NCI-H1694 (cell line): Measurements from ENCODE around the gene HABP4.

Experiments
- DNase-seq: peaks from one replicate; lab custom pipeline; 2025; lab: John Stamatoyannopoulos, UW

The HABP4 gene

DNA sequence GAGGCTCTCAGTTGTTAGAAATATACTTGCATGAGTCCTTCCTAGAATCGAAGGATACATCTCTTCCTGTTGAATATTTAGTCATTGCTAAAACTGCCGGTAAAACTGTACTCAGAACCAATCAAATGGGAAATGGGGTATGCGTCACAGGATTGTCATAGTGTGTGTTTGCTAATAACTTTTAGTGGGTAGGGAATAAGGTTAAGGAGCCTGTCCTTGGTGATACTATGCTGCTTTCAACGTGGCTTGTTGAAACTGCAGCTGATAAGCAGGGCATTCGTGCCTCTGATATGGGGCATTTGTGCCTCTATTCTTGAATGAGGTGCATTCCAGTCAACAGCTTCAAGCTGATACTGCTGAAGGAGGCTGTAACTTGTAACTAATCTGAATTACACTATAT is 26.6 kb downstream of the HABP4 start:
- no peak for DNase-seq

DNA sequence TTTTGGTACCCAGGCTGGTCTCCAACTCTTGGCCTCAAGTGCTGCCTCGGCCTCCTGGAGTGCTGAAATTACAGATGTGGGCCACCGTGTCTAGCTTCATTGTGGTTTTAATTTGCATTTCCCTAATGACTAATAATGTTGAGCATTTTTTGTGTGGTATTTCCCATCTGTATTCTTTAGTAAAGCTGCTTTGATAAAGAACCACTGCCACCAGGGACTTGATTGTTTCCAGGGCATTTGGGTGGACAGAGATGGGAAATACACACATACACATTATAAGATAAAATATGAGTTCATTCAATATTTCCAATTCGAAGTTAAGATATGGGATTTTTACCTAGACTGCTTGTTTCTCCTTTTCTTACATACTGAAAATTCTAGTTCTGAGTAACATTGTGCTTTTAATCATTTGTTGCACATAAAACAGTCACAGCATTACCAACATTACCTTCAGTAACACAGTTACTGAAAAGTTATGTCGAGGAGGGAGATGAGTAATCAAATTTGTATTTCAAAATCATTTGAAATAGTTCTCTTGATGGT is 28.9 kb downstream of the HABP4 start:
- no peak for DNase-seq

DNA sequence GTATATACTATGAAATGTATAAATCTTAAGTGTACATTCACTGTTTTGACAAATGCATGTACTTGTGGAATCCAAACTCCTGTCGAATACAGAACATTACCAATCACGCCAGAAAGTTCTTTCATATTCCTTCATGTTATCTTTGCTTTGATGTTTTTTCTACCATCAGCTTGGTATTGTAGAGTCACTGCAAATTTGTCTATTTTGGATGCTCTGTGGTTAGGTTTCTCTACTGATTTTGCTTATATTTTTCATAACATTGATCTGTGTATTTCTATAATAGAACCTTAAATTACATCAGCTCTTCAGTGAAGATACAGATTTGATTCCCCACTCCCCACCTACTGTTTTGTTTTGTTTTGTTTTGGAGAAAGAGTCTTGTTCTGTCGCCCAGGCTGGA is 30.8 kb downstream of the HABP4 start:
- no peak for DNase-seq

DNA sequence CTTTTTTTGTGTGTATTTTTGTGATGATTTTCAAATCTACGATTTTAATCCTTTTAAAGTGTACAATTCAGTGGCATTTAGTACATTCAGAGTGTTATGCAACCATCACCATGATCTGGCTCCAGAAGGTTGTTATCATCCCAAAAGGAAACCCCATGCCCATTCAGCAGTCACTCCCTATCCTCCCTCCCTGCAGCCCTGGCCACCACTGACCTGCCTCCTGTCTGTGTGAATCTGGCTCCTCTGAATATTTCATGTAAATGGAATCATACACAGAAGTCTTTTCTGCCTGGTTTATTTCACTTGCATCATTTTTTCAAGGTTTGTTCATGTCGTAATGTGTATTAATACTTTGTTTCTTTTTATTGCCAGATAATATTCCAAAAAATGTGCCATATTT is 32.5 kb downstream of the HABP4 start:
- DNase-seq = no peak

DNA sequence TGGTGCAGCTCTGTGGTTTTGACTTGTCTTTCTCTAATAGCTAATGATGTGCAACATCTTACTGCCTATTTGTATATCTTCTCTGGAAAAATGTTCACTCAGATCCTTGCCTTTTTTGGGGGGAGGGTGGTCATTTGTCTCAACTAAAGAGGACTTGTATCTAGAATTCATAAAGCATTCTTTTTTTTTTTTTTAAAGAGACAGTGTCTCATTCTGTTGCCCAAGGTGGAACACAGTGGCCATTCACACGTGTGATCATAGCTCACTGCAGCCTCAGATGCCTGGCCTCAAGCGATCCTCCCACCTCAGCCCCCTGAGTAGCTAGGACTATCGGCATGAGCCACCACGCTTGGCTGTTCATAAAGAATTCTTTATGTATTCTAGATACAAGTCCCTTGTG is 33.2 kb downstream of the HABP4 start:
- no peak for DNase-seq

DNA sequence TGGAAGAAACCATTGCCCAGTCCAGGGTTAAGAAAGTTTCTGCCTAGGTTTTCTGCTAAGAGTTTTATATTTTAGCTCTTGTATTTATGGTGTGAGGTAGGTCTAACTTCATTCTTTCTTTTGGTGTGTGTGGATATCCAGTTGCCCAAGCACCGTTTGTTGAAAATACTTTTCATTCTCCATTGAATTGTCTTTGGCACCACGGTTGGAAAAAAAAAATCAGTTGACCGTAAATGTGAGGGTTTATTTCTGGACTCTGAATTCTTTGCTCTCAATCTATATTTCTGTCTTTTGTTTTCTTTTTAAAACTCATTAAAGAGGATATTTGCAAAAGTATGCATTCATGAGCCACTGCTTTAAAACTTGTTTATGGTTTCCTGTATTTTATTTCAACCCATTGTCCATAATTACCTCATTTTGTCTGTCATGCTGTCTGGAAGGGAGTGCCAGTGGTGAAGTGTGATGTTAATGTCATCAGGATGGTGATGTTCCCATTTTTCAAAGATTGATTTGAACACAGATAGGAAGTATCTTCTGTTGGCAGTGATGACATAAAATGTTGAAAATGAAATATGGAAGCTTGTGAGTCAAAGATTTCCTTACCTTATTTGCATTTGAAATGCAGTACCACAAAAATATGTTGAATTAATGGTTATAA is 33.9 kb downstream of the HABP4 start:
- no peak for DNase-seq

DNA sequence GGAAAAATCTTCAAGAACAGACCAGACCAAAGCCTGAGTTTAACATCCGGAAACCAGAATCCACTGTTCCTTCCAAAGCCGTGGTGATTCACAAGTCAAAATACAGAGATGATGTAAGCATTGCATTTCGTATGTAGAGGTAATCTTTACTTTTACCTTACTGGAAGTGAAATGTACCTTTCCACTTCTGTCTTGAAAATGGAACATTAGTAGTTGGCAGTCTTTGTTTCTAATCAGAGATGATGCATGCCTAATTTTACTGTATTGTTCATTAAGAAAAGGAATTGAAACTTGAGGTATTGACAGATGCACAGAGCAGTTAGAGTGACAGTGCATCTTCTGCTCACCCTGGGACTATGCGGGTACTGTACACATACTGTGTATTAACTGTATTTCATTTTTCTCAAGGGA is 34.6 kb downstream of the HABP4 start:
- DNase-seq = no peak

DNA sequence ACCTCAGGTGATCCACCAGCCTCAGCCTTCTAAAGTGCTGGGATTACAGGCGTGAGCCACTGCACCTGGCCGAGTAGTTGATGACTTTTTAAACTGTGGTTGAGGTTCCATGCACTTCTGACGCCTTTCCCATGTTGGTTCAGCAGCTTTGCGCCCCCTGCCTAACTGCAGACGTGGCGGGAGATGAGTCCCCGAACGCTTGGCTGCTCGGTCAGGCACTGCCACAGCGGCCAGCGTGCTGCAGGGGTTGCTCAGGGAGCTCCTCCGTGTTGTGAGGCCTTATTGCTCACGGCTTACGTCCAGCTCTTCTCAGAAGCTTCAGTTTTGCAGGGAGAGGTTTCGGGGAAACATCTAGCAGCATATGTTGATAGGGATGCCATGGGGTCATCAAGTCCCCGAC is 35.3 kb downstream of the HABP4 start:
- no peak for DNase-seq

DNA sequence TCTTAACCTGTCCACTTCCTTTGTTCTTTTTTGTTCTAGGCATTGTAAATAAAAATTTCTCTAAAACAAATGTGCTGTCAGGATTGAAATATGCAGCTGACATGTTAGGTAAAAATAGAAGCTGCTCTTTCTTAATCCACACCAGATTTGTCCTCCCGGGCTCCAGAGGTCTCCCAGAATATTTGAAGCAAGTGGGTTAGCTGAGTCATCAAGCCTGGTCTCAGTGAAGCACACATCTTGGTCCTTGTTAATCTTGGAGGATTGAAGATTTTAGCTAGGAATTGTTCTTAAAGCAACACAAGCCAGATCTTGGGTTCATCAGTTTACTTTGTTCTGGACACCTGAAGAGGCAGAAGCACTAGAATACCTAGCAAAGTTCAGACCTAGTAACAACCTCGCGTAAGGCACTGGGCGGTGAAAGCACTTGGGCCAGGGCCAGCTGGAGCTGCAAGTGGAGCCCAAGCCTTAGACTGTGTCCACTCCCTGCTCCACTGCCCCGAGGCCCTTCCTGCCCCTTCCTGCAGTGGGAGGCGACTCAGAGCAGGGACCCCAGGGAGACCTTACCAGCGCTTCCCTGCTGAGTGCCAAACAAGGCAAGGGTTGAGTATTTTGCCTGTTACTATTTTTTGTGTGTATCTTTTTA is 36.5 kb downstream of the HABP4 start:
- no peak for DNase-seq

DNA sequence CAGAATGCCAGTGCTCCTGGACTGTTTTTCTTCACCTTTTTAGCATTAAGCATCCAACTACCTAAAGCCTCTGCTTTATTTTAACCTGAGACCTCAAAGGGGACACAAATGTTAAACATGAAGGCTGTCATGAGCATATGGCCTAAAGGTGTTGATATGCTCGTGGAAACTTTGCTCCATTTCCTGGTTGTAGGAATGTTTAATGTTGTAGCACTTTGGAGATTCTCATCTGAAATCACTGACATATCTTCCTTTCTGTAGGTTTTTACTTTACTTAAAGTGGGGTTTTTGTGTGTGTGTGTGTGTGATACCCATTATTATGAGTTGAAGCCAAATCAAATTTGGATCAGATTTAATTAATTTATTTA is 37.0 kb downstream of the HABP4 start:
- no peak for DNase-seq

DNA sequence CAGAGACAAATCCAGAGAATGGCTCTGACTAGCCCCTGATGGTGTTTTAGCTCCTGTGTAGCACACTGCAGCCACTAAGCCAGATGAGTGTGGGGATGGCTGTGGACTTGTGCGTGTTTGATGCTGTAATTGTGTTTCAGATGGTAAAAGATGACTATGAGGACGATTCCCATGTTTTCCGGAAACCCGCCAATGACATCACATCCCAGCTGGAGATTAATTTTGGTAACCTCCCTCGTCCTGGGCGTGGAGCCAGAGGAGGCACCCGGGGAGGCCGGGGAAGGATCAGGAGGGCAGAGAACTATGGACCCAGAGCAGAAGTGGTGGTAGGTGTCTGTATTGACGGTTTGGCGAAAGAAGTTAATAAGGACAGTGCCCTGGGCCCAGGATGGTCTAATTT is 38.0 kb downstream of the HABP4 start:
- no peak for DNase-seq

DNA sequence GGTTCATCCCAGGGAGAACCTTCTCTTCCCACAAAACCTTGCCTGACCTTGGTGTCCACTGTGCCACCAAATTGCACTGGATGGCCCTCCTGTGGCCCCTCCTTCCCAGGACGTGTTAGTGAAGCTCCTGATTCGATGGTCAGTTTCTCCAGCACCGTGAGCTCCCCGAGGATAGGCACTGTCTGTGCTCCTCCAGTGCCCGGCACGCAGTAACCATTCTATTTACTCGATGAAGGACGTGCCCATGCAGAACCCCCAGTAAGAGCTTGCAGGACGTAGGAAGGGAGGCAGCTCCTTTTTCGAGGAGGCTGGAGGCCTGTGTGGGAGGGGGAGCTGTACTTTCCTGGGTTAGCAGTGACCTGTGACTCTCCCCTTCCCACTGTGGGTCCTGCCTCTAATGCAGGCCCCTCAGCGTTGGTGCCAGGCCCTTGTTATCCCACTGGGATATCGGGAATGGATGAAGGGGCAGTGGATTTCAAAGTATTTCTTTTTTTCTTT is 39.6 kb downstream of the HABP4 start:
- no peak for DNase-seq

DNA sequence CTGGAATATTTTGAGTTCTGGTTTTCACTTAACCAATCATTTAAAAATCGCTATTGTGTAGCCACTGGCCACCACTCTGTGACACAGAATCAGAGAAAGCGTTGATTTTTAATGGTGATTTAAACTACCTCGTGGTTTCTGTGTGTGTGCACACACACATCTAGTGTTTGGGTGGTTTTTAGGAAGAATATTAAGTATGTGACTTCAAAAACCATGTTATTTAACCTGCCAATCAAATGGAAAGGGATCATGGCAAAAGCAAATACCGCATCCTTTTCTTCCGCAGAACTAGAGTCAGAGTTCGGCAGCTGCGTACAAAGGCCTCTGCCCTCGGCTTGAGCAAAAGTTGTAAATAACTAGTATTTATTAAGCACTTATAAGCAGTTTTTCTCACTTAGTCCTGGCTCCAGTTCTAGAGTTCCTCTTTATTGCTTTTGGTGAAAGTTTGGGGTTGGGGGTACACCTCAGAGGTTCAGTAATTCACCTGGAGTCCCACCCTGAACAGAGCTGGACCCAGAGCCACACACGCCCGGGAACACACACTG is 40.6 kb downstream of the HABP4 start:
- DNase-seq = no peak

DNA sequence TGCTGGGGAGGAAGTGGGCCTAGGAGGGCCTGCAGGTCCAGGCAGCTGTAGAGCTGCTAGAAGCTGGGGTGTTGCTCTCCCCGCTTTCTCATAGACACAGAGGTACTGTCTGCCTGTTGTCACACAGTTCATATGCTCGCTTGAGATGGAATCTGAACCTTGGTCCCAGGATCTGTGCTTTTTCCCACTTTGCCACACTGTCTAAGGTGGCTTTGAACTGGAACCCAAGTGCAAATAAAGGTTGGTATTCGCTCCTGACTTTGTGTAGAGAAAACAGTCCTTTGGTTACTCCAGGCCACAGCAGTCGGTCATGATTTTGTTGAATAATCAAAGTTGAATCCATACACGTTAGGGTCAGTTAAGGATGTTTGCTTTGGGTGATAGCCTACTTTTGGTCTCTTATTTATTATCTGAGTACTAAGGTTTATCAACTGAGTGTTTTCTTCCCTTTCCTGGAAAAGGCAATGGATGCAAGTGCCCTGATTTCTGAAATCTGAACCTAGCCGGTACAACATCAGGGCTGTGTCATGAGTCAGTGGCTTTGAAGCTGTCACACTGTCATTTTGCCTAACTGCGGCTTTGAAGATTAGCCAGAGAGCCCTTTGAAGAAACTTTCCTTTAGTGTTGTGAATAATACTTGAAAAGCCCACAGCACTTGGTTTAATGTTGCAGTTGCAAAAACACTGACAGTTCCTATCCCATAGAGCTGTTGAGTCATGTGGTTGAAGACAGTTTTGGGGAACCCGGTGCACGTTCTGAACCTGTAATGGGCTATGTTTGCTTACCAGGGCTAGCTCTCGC is 41.3 kb downstream of the HABP4 start:
- DNase-seq = no peak

DNA sequence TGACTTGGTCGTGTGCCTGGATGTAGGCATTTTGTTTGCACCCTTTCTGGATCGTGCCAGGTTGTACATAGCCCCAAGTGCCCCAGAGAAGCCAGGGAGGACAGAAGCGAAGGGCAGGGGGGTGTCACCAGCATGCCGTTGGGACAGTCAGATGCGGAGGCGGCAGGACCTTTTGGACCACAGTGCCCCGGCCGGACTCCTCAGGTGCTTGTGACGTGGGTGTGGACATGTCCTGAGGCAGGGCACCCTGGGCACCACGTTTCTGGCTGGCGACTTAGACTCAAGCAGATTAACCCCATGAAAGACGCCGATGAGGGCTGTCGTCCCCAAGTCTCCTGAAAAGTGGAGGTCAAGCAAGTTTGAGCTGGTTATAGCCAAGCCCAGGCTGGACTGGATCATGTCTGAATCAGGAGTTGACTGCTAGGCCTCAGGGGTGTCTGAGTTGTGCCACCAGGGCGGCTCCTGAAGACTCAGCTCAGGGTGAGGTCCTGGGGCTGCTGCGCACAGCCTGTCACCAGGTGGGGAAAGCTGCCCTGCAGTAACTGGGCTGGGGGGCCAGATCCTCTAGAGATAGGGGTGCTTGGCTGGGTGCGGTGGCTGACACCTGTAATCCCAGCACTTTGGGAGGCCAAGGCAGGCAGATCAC is 42.0 kb downstream of the HABP4 start:
- no peak for DNase-seq

DNA sequence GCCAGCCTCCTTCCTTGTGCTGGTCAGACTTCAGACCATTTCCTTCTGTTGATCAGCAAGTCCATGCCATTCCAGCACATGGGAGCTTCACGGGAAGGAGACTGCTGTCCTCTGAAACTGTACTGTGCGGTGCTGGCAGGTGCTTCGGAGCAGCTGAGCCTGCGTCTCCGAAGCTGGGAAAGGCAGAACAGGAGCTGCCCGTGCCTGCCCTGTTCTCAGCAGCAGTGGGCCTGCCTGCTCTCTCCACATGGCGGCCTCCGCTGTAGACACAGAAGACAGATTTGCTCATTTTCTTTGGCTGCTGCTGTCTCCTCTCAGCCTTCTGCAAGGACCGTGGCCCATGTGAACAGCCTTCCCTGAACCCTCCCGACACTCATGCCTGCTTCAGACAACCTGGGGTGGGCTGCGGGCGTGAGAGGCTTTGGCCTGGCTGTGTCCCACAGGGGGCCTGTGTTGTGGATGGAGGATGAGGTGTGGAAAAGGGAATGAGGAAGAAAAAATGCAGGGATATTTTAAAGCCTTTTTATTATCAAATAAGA is 43.1 kb downstream of the HABP4 start:
- no peak for DNase-seq

DNA sequence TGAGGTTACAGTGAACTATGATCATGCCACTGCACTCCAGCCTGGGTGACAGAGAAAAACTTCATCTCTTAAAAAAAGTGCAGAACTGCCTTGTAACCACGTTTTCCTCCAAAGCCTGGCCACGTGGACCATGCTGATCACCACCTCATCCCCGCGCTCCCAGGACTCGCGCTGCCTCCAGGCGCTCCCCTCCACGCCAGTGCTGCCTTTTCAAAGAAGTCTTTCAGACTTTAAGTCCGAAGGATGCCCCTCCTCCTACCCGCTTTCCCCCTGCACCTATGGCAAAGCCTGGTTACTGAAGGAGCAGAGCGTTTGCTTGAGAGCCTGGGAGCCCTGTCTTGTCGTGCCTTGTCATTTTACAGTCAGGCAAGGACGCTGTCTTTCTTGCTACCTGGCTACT is 43.8 kb downstream of the HABP4 start:
- no peak for DNase-seq

DNA sequence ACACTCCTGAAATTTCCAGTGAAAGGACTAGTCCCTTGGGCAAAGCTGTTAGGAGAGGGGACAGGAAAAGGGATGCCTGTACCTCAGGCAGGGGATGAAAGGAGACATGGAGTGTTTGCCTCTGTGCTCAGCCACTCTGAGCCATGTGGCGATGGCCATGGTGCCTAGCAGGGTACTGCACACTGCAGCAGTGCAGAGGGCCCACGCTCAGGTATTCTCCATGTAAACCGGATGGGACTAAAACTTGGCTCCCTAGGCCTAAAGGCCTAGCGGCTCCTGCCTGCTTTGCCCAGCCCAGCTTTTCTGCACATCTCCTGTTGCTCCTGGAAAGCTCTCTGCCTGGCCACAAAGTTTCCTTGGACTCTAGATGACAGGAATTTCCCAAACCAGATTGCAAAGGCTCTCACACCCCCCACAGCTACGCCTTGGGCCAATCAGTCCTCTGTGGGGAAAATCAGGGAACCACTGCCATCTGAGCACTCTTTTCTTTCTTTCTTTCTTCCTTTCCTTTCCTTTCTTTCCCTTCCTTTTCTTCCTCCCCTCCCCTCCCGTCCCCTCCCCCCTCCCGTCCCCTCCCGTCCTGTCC is 44.3 kb downstream of the HABP4 start:
- no peak for DNase-seq

DNA sequence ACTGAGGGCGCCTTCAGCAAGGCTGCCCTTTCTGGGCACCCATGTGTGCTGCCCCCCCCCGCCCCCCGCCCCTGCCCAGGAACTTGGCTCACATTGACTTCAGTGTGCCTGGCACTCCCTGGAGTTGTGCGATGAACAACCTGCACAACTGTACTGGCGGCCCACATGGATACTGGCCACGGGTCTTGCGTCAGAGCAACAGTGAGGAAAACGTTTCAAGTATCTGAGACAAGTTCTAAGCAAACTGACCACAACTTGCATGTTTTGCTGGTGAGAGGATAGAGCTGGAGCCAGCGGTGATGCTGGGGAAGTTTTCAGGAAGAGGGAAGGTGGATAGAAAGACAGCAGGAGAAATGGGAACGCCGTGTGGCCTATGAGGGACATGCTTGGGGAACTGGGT is 45.4 kb downstream of the HABP4 start:
- DNase-seq = no peak

DNA sequence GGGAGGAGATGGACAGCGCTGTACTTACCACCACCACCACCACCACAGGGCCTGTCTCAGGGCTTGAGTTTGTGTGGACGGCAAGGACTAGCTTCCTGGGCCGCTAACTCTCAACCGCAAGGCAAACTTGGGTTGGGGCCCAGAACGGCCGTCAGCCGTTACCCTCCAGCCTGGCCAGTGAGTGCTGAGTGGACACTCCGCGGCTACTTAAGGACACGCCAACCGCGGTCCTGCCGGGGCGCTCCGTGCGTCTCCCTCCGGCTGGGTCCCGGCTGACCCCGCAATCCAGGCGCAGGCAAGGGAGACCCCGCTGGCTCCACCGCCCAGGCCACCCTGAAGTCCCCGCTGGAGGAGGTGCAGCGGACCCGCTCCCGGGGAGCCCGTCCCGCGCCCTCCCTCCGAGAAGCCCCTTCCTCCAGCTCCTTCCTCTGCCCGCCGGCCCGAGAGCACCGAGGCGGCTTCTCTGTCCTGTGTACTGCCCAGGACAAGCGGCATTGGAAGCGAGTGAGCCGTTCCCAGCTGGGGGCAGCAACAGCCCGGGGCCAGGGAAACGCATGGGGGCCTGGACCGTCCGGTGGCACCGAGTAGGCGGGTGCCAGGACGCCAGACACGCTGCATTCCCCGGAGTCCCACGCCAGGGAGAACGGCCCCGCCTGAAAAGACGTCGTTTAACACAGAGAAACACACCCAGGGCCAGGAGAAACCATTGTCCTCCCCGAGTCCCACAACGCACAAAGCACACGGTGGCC is 46.6 kb downstream of the HABP4 start:
- DNase-seq = no peak

DNA sequence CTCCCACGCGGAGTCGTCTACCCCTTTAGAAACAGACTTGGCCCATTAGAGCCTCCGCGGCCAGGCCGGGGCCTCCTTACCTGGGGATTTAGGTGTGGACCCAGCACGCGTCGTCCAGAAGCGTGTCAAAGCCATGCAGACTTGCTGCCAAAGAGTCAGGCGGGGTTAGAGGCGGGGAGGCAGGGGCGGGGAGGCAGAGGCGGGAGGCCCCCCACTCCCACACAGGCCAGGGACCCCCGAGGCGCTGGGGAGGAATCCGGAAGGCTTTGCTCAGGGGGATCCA is 47.1 kb downstream of the HABP4 start:
- DNase-seq = no peak
